Measurements from ENCODE around the gene CNOT3. TPM values are rescaled to one million over a fixed set of nuclear protein-coding genes. Genes with fewer than 3 reads are reported as not detected.

CNOT3 gene
- total and polyA plus RNA-seq, 4 donors = 10.4 to 54.4 (median 34.7) TPM

- no peaks in the 10 kb centered on the region for H3K36me3 ChIP-seq (ENCODE audit: control insufficient read depth in 1 of 2, insufficient read depth in 2 of 2, low read length in 1 of 2)
- no peak overlapping the region for H3K27ac ChIP-seq (ENCODE audit: low read depth in 1 of 2, low read length in 2 of 2)
- no peaks in the 10 kb centered on the region for H3K27me3 ChIP-seq (ENCODE audit: control insufficient read depth in 1 of 2, insufficient read depth in 2 of 2, low read length in 1 of 2)
- H3K4me1 ChIP-seq (ENCODE audit: control insufficient read depth in 1 of 2, insufficient read depth in 2 of 2, low read length in 2 of 2) = no peaks in the 10 kb centered on the region
- WGBS, 2 donors = 22 to 26% methylated on average over 28 of the region's 28 CpGs
- intact Hi-C loops (cut with DNase I) = loop anchor here (1.0 to 10.0 kb wide), 3 partner anchors 23 to 250 kb away; partner anchors contain the start of genes CNOT3 (in 1 of the 2), MYADM (in 1 of the 2) and TSEN34 (in 1 of the 2)
- DNase-seq (peak; percentile 70 to 84), ATAC-seq (ENCODE audit: low FRiP score) (no peak)
- no peaks in the 10 kb centered on the region for H3K9me3 ChIP-seq (ENCODE audit: control insufficient read depth, low read length)
- peak overlapping the region; percentile 36 to 52 for H3K4me3 ChIP-seq (ENCODE audit: low read length in 2 of 2)
Observed at GRCh38 chr19:54114340-54115108, 23.0 kb upstream of the CNOT3 start.

- 0 to 1% methylated on average over 60 of the region's 60 CpGs for WGBS, 2 donors
- peak; percentile 98 for DNase-seq
- no peaks in the 10 kb centered on the region for H3K9me3 ChIP-seq (ENCODE audit: control insufficient read depth, low read length)
Observed at GRCh38 chr19:54115109-54116063, 22.2 kb upstream of the CNOT3 start, which contains the start of the genes PRPF31 and TFPT. PRPF31 (plus strand) TSS chr19:54115754; CDS start chr19:54118279, 2,525 bp downstream. TFPT (minus strand) TSS chr19:54115657; CDS start chr19:54115269, 388 bp downstream.

GRCh38 chr19:54121259-54121658 lies 16.3 kb upstream of the CNOT3 start:
- Histone ChIP-seq H3K4me3 (ENCODE audit: low read length in 2 of 2) (no peak overlapping the region), H3K27ac (ENCODE audit: low read depth in 1 of 2, low read length in 2 of 2) (no peak overlapping the region), H3K36me3 (ENCODE audit: control insufficient read depth in 1 of 2, insufficient read depth in 2 of 2, low read length in 1 of 2) (peaks cover 0 to 20% of the 10 kb centered on the region in 2 donors), H3K9me3 (ENCODE audit: control insufficient read depth, low read length) (no peaks in the 10 kb centered on the region), H3K27me3 (ENCODE audit: control insufficient read depth in 1 of 2, insufficient read depth in 2 of 2, low read length in 1 of 2) (no peaks in the 10 kb centered on the region), H3K4me1 (ENCODE audit: control insufficient read depth in 1 of 2, insufficient read depth in 2 of 2, low read length in 2 of 2) (no peaks in the 10 kb centered on the region)
- DNase-seq = no peak
- no peak for ATAC-seq (ENCODE audit: low FRiP score)
- intact Hi-C loops (cut with DNase I) = no loop called here
- WGBS, 2 donors = 94 to 96% methylated on average over 9 to 10 of the region's 10 CpGs

More at GRCh38 chr19:54115109-54116063, 22.2 kb upstream of the CNOT3 start, which contains the start of the genes PRPF31 and TFPT:
- Histone ChIP-seq H3K4me3 (ENCODE audit: low read length in 2 of 2) (peak within 1 kb of the TSS; percentile 41 to 59), H3K4me1 (ENCODE audit: control insufficient read depth in 1 of 2, insufficient read depth in 2 of 2, low read length in 2 of 2) (no peaks in the 10 kb centered on the region), H3K27me3 (ENCODE audit: control insufficient read depth in 1 of 2, insufficient read depth in 2 of 2, low read length in 1 of 2) (no peaks in the 10 kb centered on the region), H3K27ac (ENCODE audit: low read depth in 1 of 2, low read length in 2 of 2) (peak within 1 kb of the TSS in 1 of 2 donors; percentile 51), H3K36me3 (ENCODE audit: control insufficient read depth in 1 of 2, insufficient read depth in 2 of 2, low read length in 1 of 2) (no peaks in the 10 kb centered on the region)
- peak; percentile 97 for ATAC-seq (ENCODE audit: low FRiP score)
- intact Hi-C loops (cut with DNase I) = loop anchor here (1.0 to 10.0 kb wide), 3 partner anchors 22 to 251 kb away; partner anchors contain the start of genes CNOT3 (in 1 of the 2), MYADM (in 1 of the 2) and TSEN34 (in 1 of the 2)

- ATAC-seq (ENCODE audit: low FRiP score) (no peak), DNase-seq (no peak)
- H3K27me3 ChIP-seq (ENCODE audit: control insufficient read depth in 1 of 2, insufficient read depth in 2 of 2, low read length in 1 of 2) = no peaks in the 10 kb centered on the region
- H3K4me3 ChIP-seq (ENCODE audit: low read length in 2 of 2) = no peak overlapping the region
- no peak overlapping the region for H3K27ac ChIP-seq (ENCODE audit: low read depth in 1 of 2, low read length in 2 of 2)
- WGBS, 2 donors = 89 to 93% methylated on average over 17 of the region's 17 CpGs
- no peaks in the 10 kb centered on the region for H3K4me1 ChIP-seq (ENCODE audit: control insufficient read depth in 1 of 2, insufficient read depth in 2 of 2, low read length in 2 of 2)
- H3K36me3 ChIP-seq (ENCODE audit: control insufficient read depth in 1 of 2, insufficient read depth in 2 of 2, low read length in 1 of 2) = peaks cover 0 to 22% of the 10 kb centered on the region in 2 donors
- no peaks in the 10 kb centered on the region for H3K9me3 ChIP-seq (ENCODE audit: control insufficient read depth, low read length)
- intact Hi-C loops (cut with DNase I) = no loop called here
Observed at GRCh38 chr19:54123682-54124081, 13.9 kb upstream of the CNOT3 start.

GRCh38 chr19:54124393-54124792 lies 13.2 kb upstream of the CNOT3 start:
- WGBS, 2 donors = 87 to 91% methylated on average over 18 to 19 of the region's 19 CpGs
- Histone ChIP-seq H3K27me3 (ENCODE audit: control insufficient read depth in 1 of 2, insufficient read depth in 2 of 2, low read length in 1 of 2) (no peaks in the 10 kb centered on the region), H3K27ac (ENCODE audit: low read depth in 1 of 2, low read length in 2 of 2) (no peak overlapping the region), H3K4me1 (ENCODE audit: control insufficient read depth in 1 of 2, insufficient read depth in 2 of 2, low read length in 2 of 2) (no peaks in the 10 kb centered on the region), H3K4me3 (ENCODE audit: low read length in 2 of 2) (no peak overlapping the region), H3K9me3 (ENCODE audit: control insufficient read depth, low read length) (no peaks in the 10 kb centered on the region), H3K36me3 (ENCODE audit: control insufficient read depth in 1 of 2, insufficient read depth in 2 of 2, low read length in 1 of 2) (peaks cover 0 to 26% of the 10 kb centered on the region in 2 donors)
- ATAC-seq (ENCODE audit: low FRiP score) = no peak
- intact Hi-C loops (cut with DNase I) = no loop called here
- no peak for DNase-seq

- Histone ChIP-seq H3K27ac (ENCODE audit: low read depth in 1 of 2, low read length in 2 of 2) (no peak overlapping the region), H3K4me3 (ENCODE audit: low read length in 2 of 2) (no peak overlapping the region), H3K4me1 (ENCODE audit: control insufficient read depth in 1 of 2, insufficient read depth in 2 of 2, low read length in 2 of 2) (no peaks in the 10 kb centered on the region), H3K9me3 (ENCODE audit: control insufficient read depth, low read length) (no peaks in the 10 kb centered on the region), H3K27me3 (ENCODE audit: control insufficient read depth in 1 of 2, insufficient read depth in 2 of 2, low read length in 1 of 2) (no peaks in the 10 kb centered on the region), H3K36me3 (ENCODE audit: control insufficient read depth in 1 of 2, insufficient read depth in 2 of 2, low read length in 1 of 2) (peaks cover 0 to 29% of the 10 kb centered on the region in 2 donors)
- 88 to 91% methylated on average over 9 of the region's 9 CpGs for WGBS, 2 donors
- DNase-seq (no peak), ATAC-seq (ENCODE audit: low FRiP score) (no peak)
- intact Hi-C loops (cut with DNase I) = no loop called here
Observed at GRCh38 chr19:54125713-54126112, 11.8 kb upstream of the CNOT3 start.

- H3K36me3 ChIP-seq (ENCODE audit: control insufficient read depth in 1 of 2, insufficient read depth in 2 of 2, low read length in 1 of 2) = peaks cover 0 to 28% of the 10 kb centered on the region in 2 donors
- ATAC-seq (ENCODE audit: low FRiP score) = no peak
- H3K9me3 ChIP-seq (ENCODE audit: control insufficient read depth, low read length) = no peaks in the 10 kb centered on the region
- H3K4me3 ChIP-seq (ENCODE audit: low read length in 2 of 2) = no peak overlapping the region
- DNase-seq = no peak
- H3K4me1 ChIP-seq (ENCODE audit: control insufficient read depth in 1 of 2, insufficient read depth in 2 of 2, low read length in 2 of 2) = no peaks in the 10 kb centered on the region
- H3K27me3 ChIP-seq (ENCODE audit: control insufficient read depth in 1 of 2, insufficient read depth in 2 of 2, low read length in 1 of 2) = no peaks in the 10 kb centered on the region
- intact Hi-C loops (cut with DNase I) = no loop called here
- H3K27ac ChIP-seq (ENCODE audit: low read depth in 1 of 2, low read length in 2 of 2) = no peak overlapping the region
- WGBS, 2 donors = 91 to 92% methylated on average over 42 to 44 of the region's 44 CpGs
Observed at GRCh38 chr19:54127688-54128440, 9.7 kb upstream of the CNOT3 start.

- ATAC-seq (ENCODE audit: low FRiP score) = no peak
- no peaks in the 10 kb centered on the region for H3K27me3 ChIP-seq (ENCODE audit: control insufficient read depth in 1 of 2, insufficient read depth in 2 of 2, low read length in 1 of 2)
- DNase-seq = no peak
- H3K4me3 ChIP-seq (ENCODE audit: low read length in 2 of 2) = no peak overlapping the region
- 86 to 92% methylated on average over 17 to 20 of the region's 20 CpGs for WGBS, 2 donors
- no peaks in the 10 kb centered on the region for H3K9me3 ChIP-seq (ENCODE audit: control insufficient read depth, low read length)
- peaks cover 0 to 24% of the 10 kb centered on the region in 2 donors for H3K36me3 ChIP-seq (ENCODE audit: control insufficient read depth in 1 of 2, insufficient read depth in 2 of 2, low read length in 1 of 2)
- intact Hi-C loops (cut with DNase I) = no loop called here
- H3K27ac ChIP-seq (ENCODE audit: low read depth in 1 of 2, low read length in 2 of 2) = no peak overlapping the region
- H3K4me1 ChIP-seq (ENCODE audit: control insufficient read depth in 1 of 2, insufficient read depth in 2 of 2, low read length in 2 of 2) = no peaks in the 10 kb centered on the region
Observed at GRCh38 chr19:54128441-54128725, 9.2 kb upstream of the CNOT3 start.
